Uterus (tissue), 4 donors: ENCODE data around the gene NRXN3. TPM values are rescaled to one million over a fixed set of nuclear protein-coding genes. Genes with fewer than 3 reads are reported as not detected.

Source experiments
- DNase-seq, 2 donors: peaks; one replicate each; pipeline ENCODE4 v3.0.0-alpha.2; 2019 to 2020
- H3K27ac ChIP-seq, 2 donors: fragments of 200-600 bp; sonication (generic); 1 replicate in 1 of 2; 2 replicates in 1 of 2; pipeline ENCODE4 v1.5.1; 2016 to 2018
- H3K27me3 ChIP-seq, 2 donors: fragments of 200-600 bp; sonication (generic); one replicate each; pipeline ENCODE4 v1.5.1; 2018 to 2019; ENCODE audit warnings: control low read depth in 1 of 2
- H3K36me3 ChIP-seq, 2 donors: fragments of 200-600 bp; sonication (generic); one replicate each; pipeline ENCODE4 v1.5.1; 2019; ENCODE audit warnings: control low read depth in 1 of 2
- H3K4me1 ChIP-seq, 2 donors: fragments of 200-600 bp; sonication (generic); one replicate each; pipeline ENCODE4 v1.5.1; 2018 to 2019; ENCODE audit warnings: control low read depth in 1 of 2
- H3K4me3 ChIP-seq, 2 donors: fragments of 200-600 bp; sonication (generic); 1 replicate in 1 of 2; 2 replicates in 1 of 2; pipeline ENCODE4 v1.5.1; 2018 to 2019; ENCODE audit warnings: mild to moderate bottlenecking in 1 of 2
- H3K9me3 ChIP-seq, 2 donors: fragments of 200-600 bp; sonication (generic); one replicate each; pipeline ENCODE4 v1.5.1; 2019; ENCODE audit warnings: control low read depth in 1 of 2
- POLR2A ChIP-seq, 2 donors: fragments of 450-650 bp; IDR thresholded peaks; one replicate each; pipeline ENCODE4 v1.6.1; 2016; ENCODE audit warnings: antibody characterized with exemption in 2 of 2, mild to moderate bottlenecking in 1 of 2, moderate library complexity in 1 of 2
- intact Hi-C: fragments of 100-400 bp; cut with DNase I; formaldehyde crosslinking; loops from one replicate; pipeline ENCODE4 v1.15.1; 2023; ENCODE audit warnings: low total_unique reads
- total RNA-seq, 4 donors: library from RNA; depleted of rRNA in 3 of 4; stranded (reverse); fragments of >200 nt in 3 of 4; gene quantifications; one replicate each; pipeline versions ENCODE4 v1.1.0 to v1.2.4, GENCODE V29; 2014 to 2023
- TF ChIP-seq, protein P1 (sequence below), 4 experiments: fragments of 200-600 bp in 2 of 4; fragments of 450-650 bp in 2 of 4; sonication (generic) in 2 of 4; IDR thresholded peaks; one replicate each; pipeline ENCODE4 v1.5.1; 2016 to 2019; ENCODE audit warnings: antibody characterized with exemption in 4 of 4, mild to moderate bottlenecking in 2 of 4, moderate library complexity in 1 of 4
- donor health status: DM: yes; HTN: yes; CAD: no.

The NRXN3 gene
- total RNA-seq, 4 donors from 2014 or later: 2.9 to 17.0 (median 4.4) TPM

DNA sequence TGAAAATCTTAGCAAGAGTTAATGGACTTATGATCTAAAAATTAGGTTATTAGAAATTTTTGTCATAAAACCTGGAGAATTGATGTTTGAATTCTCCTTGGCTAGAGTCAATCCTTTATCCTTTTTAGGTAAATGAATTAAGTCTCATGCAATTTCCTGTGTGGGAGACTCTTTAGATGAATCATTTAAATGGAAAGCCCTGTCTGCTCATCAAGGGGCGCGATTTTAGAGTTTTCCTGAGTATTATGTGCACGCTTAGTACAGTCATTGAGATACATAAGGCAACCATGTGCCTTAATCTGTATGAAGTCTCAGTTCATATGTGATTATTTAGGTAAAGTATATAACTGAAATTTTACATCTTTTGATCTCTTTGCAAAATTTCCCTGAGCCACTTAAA, 974.7 kb downstream of the NRXN3 start:
- H3K36me3 ChIP-seq: no peaks in the 10 kb centered on the region
- H3K4me3 ChIP-seq: no peak overlapping the region
- no peak overlapping the region for H3K27ac ChIP-seq
- DNase-seq: no peak
- no peaks in the 10 kb centered on the region for H3K4me1 ChIP-seq
- H3K27me3 ChIP-seq: no peaks in the 10 kb centered on the region
- intact Hi-C loops: no loop called here
- no peak for TF ChIP-seq POLR2A (IDR thresholded peaks at IDR 0.05)
- TF ChIP-seq, protein P1, sequence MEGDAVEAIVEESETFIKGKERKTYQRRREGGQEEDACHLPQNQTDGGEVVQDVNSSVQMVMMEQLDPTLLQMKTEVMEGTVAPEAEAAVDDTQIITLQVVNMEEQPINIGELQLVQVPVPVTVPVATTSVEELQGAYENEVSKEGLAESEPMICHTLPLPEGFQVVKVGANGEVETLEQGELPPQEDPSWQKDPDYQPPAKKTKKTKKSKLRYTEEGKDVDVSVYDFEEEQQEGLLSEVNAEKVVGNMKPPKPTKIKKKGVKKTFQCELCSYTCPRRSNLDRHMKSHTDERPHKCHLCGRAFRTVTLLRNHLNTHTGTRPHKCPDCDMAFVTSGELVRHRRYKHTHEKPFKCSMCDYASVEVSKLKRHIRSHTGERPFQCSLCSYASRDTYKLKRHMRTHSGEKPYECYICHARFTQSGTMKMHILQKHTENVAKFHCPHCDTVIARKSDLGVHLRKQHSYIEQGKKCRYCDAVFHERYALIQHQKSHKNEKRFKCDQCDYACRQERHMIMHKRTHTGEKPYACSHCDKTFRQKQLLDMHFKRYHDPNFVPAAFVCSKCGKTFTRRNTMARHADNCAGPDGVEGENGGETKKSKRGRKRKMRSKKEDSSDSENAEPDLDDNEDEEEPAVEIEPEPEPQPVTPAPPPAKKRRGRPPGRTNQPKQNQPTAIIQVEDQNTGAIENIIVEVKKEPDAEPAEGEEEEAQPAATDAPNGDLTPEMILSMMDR (IDR thresholded peaks at IDR 0.05): no peak
- H3K9me3 ChIP-seq: no peaks in the 10 kb centered on the region

DNA sequence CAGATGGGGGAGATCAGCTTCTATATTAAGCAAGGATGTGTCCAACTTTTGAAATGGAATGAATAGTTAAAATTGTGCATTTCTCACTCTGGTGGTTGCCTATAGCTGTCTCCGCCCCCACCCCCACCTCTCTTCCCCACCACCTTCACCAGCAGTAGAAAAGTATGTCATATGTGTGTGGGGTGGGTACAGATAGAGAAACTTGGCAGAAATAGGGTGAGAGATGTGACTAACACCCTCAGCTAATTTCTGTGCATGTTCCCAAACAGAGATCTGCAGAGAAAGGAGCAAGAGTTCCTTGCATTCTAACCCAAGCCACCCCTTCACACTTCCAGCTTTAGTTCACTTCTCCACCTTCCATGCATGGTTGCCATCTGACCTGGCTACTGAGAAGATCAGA, 980.1 kb downstream of the NRXN3 start:
- H3K4me3 ChIP-seq: no peak overlapping the region
- no peaks in the 10 kb centered on the region for H3K36me3 ChIP-seq
- no peaks in the 10 kb centered on the region for H3K27me3 ChIP-seq
- no peak for TF ChIP-seq POLR2A (IDR thresholded peaks at IDR 0.05)
- TF ChIP-seq, protein P1 (IDR thresholded peaks at IDR 0.05): no peak
- H3K9me3 ChIP-seq: no peaks in the 10 kb centered on the region
- intact Hi-C loops: no loop called here
- no peak overlapping the region for H3K27ac ChIP-seq
- H3K4me1 ChIP-seq: no peaks in the 10 kb centered on the region
- no peak for DNase-seq

DNA sequence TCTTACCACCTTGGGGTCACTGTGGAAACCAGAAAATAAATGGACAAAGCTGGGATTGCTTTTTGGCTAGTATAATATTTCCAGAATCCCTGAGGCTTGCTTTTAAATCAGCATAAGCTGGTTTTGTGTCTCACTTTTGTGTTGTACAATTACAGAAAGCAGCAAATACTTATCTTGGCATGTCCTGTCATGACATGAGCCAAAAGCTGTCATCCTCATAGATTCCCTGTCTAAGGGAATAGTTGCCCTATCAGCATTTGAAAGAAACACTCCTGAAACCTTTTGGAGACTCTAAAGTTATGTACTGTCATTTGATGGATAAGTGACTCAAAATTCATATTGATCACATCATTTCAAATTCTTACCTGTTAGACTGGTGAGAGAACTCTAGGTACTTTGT, 987.2 kb downstream of the NRXN3 start:
- H3K36me3 ChIP-seq: no peaks in the 10 kb centered on the region
- DNase-seq: no peak
- TF ChIP-seq POLR2A (IDR thresholded peaks at IDR 0.05): no peak
- TF ChIP-seq, protein P1 (IDR thresholded peaks at IDR 0.05): no peak
- no peak overlapping the region for H3K4me3 ChIP-seq
- H3K4me1 ChIP-seq: no peaks in the 10 kb centered on the region
- H3K27me3 ChIP-seq: no peaks in the 10 kb centered on the region
- H3K9me3 ChIP-seq: no peaks in the 10 kb centered on the region
- intact Hi-C loops: no loop called here
- no peak overlapping the region for H3K27ac ChIP-seq

DNA sequence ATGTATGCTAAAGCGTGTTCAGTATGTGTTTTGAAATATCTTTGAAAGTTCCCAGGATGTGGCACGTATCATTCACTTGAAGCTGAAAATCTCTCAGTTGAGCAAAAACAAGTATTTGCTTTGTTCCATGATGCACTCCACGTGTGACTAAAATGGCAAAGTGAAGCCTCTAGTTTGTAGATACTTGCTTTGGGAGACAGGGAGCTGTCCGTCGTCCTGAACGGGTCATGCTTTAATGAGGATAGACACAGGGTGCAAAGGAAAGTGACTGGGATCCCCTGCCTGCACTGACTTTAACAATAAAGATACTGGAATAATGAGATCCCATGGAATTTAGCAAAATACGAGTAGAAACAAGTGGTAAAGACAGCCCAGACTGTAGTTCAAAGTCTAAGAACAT, 991.4 kb downstream of the NRXN3 start:
- DNase-seq: no peak
- intact Hi-C loops: no loop called here
- Histone ChIP-seq H3K4me1 (no peaks in the 10 kb centered on the region), H3K4me3 (no peak overlapping the region), H3K9me3 (no peaks in the 10 kb centered on the region), H3K27ac (no peak overlapping the region), H3K36me3 (no peaks in the 10 kb centered on the region), H3K27me3 (no peaks in the 10 kb centered on the region)
- TF ChIP-seq POLR2A (IDR thresholded peaks at IDR 0.05): no peak
- TF ChIP-seq, protein P1 (IDR thresholded peaks at IDR 0.05): no peak

DNA sequence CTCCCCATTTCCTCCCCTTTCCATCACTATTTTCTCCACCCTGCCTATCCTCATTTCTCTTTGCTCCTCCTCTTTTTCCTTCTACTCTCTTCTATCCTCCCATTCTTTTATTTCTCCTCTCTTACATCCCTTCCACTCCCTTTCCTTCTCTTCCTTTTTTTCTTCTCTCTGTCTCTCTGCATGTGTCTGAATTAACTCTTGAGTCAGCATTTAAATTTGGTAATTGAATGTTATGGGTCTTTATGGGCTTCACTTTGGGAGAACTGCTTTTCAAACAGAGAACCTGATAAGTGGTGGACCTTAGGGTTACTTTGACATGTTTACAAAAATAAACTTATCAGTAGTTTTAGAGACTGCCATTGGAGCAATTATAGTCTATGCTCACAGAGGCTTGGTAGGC, 992.7 kb downstream of the NRXN3 start:
- Histone ChIP-seq H3K36me3 (no peaks in the 10 kb centered on the region), H3K4me1 (no peaks in the 10 kb centered on the region), H3K9me3 (no peaks in the 10 kb centered on the region), H3K27me3 (no peaks in the 10 kb centered on the region), H3K4me3 (no peak overlapping the region), H3K27ac (no peak overlapping the region)
- TF ChIP-seq, protein P1 (IDR thresholded peaks at IDR 0.05): no peak
- no peak for DNase-seq
- intact Hi-C loops: no loop called here
